HFFc6 (cell line): ENCODE measurements around the gene PTH1R. TPM values are rescaled to one million over a fixed set of nuclear protein-coding genes. Genes with fewer than 3 reads are reported as not detected.
A peak's percentile ranks its signal among the peaks of the same experiment; 100 is the strongest.

Experiments used
- DNase-seq: peaks from one replicate; pipeline ENCODE4 v3.0.0-alpha.2; 2018
- H3K27ac Mint-ChIP-seq: 2 replicates; pipeline ENCODE4 v1.8.0; 2020; ENCODE audit warnings: mild to moderate bottlenecking, mixed read lengths
- H3K27me3 Mint-ChIP-seq: 2 replicates; pipeline ENCODE4 v1.8.0; 2021; ENCODE audit warnings: mild to moderate bottlenecking, moderate library complexity, mixed read lengths; ENCODE audit not compliant: insufficient read depth
- H3K36me3 Mint-ChIP-seq: 2 replicates; pipeline ENCODE4 v1.8.0; 2021; ENCODE audit warnings: low read depth, mixed read lengths
- H3K4me1 Mint-ChIP-seq: 2 replicates; pipeline ENCODE4 v1.8.0; 2020; ENCODE audit warnings: low read depth, mixed read lengths
- H3K4me3 Mint-ChIP-seq: 2 replicates; pipeline ENCODE4 v1.8.0; 2020; ENCODE audit warnings: mild to moderate bottlenecking, moderate library complexity, mixed read lengths
- H3K9me3 Mint-ChIP-seq: 2 replicates; pipeline ENCODE4 v1.8.0; 2020; ENCODE audit warnings: mild to moderate bottlenecking, mixed read lengths
- CTCF ChIP-seq: fragments of 200-600 bp; sonication (generic); IDR thresholded peaks from 2 replicates; pipeline ENCODE4 v1.5.0; 2021; ENCODE audit warnings: antibody characterized with exemption, mild to moderate bottlenecking
- total RNA-seq, 6 experiments: library from RNA; stranded (reverse); fragmentation: NEBNext Ultra II Directional; extraction: Animal tissue kit (Norgen Biotek cat#: 25700); gene quantifications; 2 replicates in 1 of 6; 3 replicates in 5 of 6; pipeline ENCODE4 v1.2.3, GENCODE V29; 2021

The PTH1R gene
- total RNA-seq, 6 experiments from 2014 or later = 0.09 to 1.4 (median 0.85) TPM; not detected in 1

GRCh38 chr3:46901591-46902187 is 24.2 kb downstream of the PTH1R start:
- no peak overlapping the region for H3K4me3 Mint-ChIP-seq
- H3K9me3 Mint-ChIP-seq = no peaks in the 10 kb centered on the region
- TF ChIP-seq CTCF = no peak
- DNase-seq = no peak
- peaks cover 7% of the 10 kb centered on the region for H3K4me1 Mint-ChIP-seq
- H3K27me3 Mint-ChIP-seq = peaks cover 4% of the 10 kb centered on the region
- no peak overlapping the region for H3K27ac Mint-ChIP-seq
- no peaks in the 10 kb centered on the region for H3K36me3 Mint-ChIP-seq

- Mint-ChIP-seq H3K4me3 (no peak overlapping the region), H3K27me3 (peaks cover 4% of the 10 kb centered on the region), H3K9me3 (no peaks in the 10 kb centered on the region), H3K36me3 (no peaks in the 10 kb centered on the region), H3K27ac (no peak overlapping the region), H3K4me1 (peaks cover 7% of the 10 kb centered on the region)
- no peak for TF ChIP-seq CTCF
- no peak for DNase-seq
Observed at GRCh38 chr3:46902188-46902631, 24.7 kb downstream of the PTH1R start.

- no peak overlapping the region for H3K27ac Mint-ChIP-seq
- H3K4me3 Mint-ChIP-seq = no peak overlapping the region; the same call in 1 of the 2 replicates
- DNase-seq = peak; percentile 51
- H3K27me3 Mint-ChIP-seq = peaks cover 4% of the 10 kb centered on the region
- TF ChIP-seq CTCF = no peak
- no peaks in the 10 kb centered on the region for H3K9me3 Mint-ChIP-seq
- H3K4me1 Mint-ChIP-seq = peaks cover 7% of the 10 kb centered on the region
- no peaks in the 10 kb centered on the region for H3K36me3 Mint-ChIP-seq
Observed at GRCh38 chr3:46903341-46904302, 26.1 kb downstream of the PTH1R start.

- no peaks in the 10 kb centered on the region for H3K36me3 Mint-ChIP-seq
- no peak overlapping the region for H3K4me3 Mint-ChIP-seq
- TF ChIP-seq CTCF = no peak
- peaks cover 4% of the 10 kb centered on the region for H3K27me3 Mint-ChIP-seq
- H3K9me3 Mint-ChIP-seq = no peaks in the 10 kb centered on the region
- DNase-seq = no peak
- H3K27ac Mint-ChIP-seq = no peak overlapping the region
- peaks cover 11% of the 10 kb centered on the region for H3K4me1 Mint-ChIP-seq
Observed at GRCh38 chr3:46904303-46905212, 27.0 kb downstream of the PTH1R start.

- Mint-ChIP-seq H3K4me3 (no peak overlapping the region), H3K9me3 (no peaks in the 10 kb centered on the region), H3K27ac (no peak overlapping the region), H3K27me3 (peaks cover 4% of the 10 kb centered on the region), H3K4me1 (peaks cover 13% of the 10 kb centered on the region), H3K36me3 (no peaks in the 10 kb centered on the region)
- no peak for DNase-seq
- TF ChIP-seq CTCF = no peak
Observed at GRCh38 chr3:46905213-46905560, 27.7 kb downstream of the PTH1R start.
